Astrocyte (in vitro differentiated cells and primary cell): ENCODE data around the gene CCDC175.

ENCODE experiments used
- CTCF ChIP-seq: IDR thresholded peaks from 2 replicates; pipeline ENCODE4 v1.5.1; 2011; ENCODE audit warnings: low read depth, mild to moderate bottlenecking, inconsistent platforms, low read length, moderate library complexity; ENCODE audit not compliant: insufficient read depth
- EZH2 ChIP-seq: IDR thresholded peaks from 2 replicates; pipeline ENCODE4 v1.6.1; 2012; ENCODE audit warnings: mild to moderate bottlenecking, low read length, inconsistent platforms; ENCODE audit not compliant: insufficient read depth

- TF ChIP-seq CTCF (no peak), EZH2 (no peak)
These were observed 112.7 kb downstream of the CCDC175 start for GRCh38 chr14:59463787-59464485.
